GM19324 (cell line): ENCODE measurements around the gene FNDC5.

Experiments used
- ATAC-seq: cut with Tn5 transposase; IDR thresholded peaks from one replicate; pipeline ENCODE4 v1.9.1; 2021; ENCODE audit warnings: mild to moderate bottlenecking, moderate library complexity; ENCODE audit not compliant: unreplicated experiment, low FRiP score

The FNDC5 gene

GRCh38 chr1:32885676-32886003 is 14.9 kb upstream of the FNDC5 start:
- ATAC-seq, result no peak

GRCh38 chr1:32884726-32885125 is 14.0 kb upstream of the FNDC5 start:
- ATAC-seq, result no peak

GRCh38 chr1:32884032-32884372 is 13.3 kb upstream of the FNDC5 start:
- no peak for ATAC-seq

GRCh38 chr1:32883338-32884031 is 12.8 kb upstream of the FNDC5 start:
- no peak for ATAC-seq

- ATAC-seq, result no peak
These were observed 11.4 kb upstream of the FNDC5 start for GRCh38 chr1:32881871-32882850.

- no peak for ATAC-seq
These were observed 10.6 kb upstream of the FNDC5 start for GRCh38 chr1:32881291-32881690.

GRCh38 chr1:32878637-32879041 is 7.9 kb upstream of the FNDC5 start:
- no peak for ATAC-seq

GRCh38 chr1:32878183-32878582 is 7.5 kb upstream of the FNDC5 start:
- ATAC-seq, result no peak

GRCh38 chr1:32877211-32878110 is 6.7 kb upstream of the FNDC5 start:
- ATAC-seq, result no peak

- no peak for ATAC-seq
These were observed 5.9 kb upstream of the FNDC5 start for GRCh38 chr1:32876341-32877210.

GRCh38 chr1:32874860-32875752 is 4.4 kb upstream of the FNDC5 start:
- no peak for ATAC-seq

- ATAC-seq, result no peak
These were observed 2.8 kb upstream of the FNDC5 start for GRCh38 chr1:32873484-32873883.

GRCh38 chr1:32872192-32872460 is 1.4 kb upstream of the FNDC5 start:
- ATAC-seq, result no peak

GRCh38 chr1:32871364-32872191 is 866 bp upstream of the FNDC5 start:
- ATAC-seq, result no peak

GRCh38 chr1:32869923-32870614 is 643 bp downstream of the FNDC5 start:
- ATAC-seq, result no peak

- no peak for ATAC-seq
These were observed 1.8 kb downstream of the FNDC5 start for GRCh38 chr1:32868806-32869455.

GRCh38 chr1:32868085-32868484 is 2.6 kb downstream of the FNDC5 start:
- ATAC-seq, result no peak
